K562 (cell line): Measurements from ENCODE around the gene PKLR. TPM values are rescaled to one million over a fixed set of nuclear protein-coding genes. Genes with fewer than 3 reads are reported as not detected.

Source experiments
- ATAC-seq: fragments of 200-7000 bp; cut with Tn5 transposase; 3 replicates; pipeline ENCODE4 v1.9.1; 2020; ENCODE audit warnings: moderate library complexity
- BruUV-seq: library from RNA; stranded (reverse); fragments of 400-500 nt; replicated peaks from 2 replicates; lab custom pipeline; 2021; lab: Mats Ljungman, UMichigan
- CTCF ChIA-PET: fragments of 300-600 bp; formaldehyde crosslinking; extraction: SDS; loops from one replicate; lab custom pipeline; 2021; ENCODE audit warnings: low intra/inter-chr PET ratio; lab: Yijun Ruan, JAX
- POLR2A ChIA-PET: fragments of 300-600, 350-650 bp; sonication (Branson Sonifier 250); formaldehyde crosslinking; extraction: SDS; loops from one replicate; lab custom pipeline; 2021; ENCODE audit warnings: antibody characterized with exemption, inconsistent platforms; lab: Yijun Ruan, JAX
- DNase-seq, 4 experiments: peaks; one replicate each; pipeline versions ENCODE4 v3.0.0 to v3.0.0-alpha.2; 2011 to 2018; ENCODE audit warnings: low spot score in 3 of 4, mixed read lengths in 3 of 4; ENCODE audit errors: extremely low read depth in 1 of 4
- FAIRE-seq: peaks from 2 replicates; lab custom pipeline; 2011; peaks lifted over from hg19 to GRCh38; lab: Jason Lieb, UNC
- H2AFZ ChIP-seq: 2 replicates; pipeline ENCODE4 v1.6.0; 2011; ENCODE audit warnings: low read depth, low read length, control low read depth, inconsistent platforms
- H3K27ac ChIP-seq: fragments of 200-600 bp; 3 replicates; pipeline ENCODE4 v1.8.0; 2011; ENCODE audit warnings: low read depth, mild to moderate bottlenecking, control low read depth, inconsistent platforms, low read length, moderate library complexity, mixed read lengths; ENCODE audit errors: extremely low read depth
- H3K27me3 ChIP-seq, 2 experiments: fragments of 300-600 bp in 1 of 2; 2 replicates in 1 of 2; 3 replicates in 1 of 2; pipeline versions ENCODE4 v1.6.0 to v1.8.0; 2011; ENCODE audit warnings: inconsistent platforms in 2 of 2, low read length in 2 of 2, mild to moderate bottlenecking in 1 of 2, mixed read lengths in 1 of 2, moderate library complexity in 1 of 2; ENCODE audit not compliant: control insufficient read depth in 2 of 2, insufficient read depth in 2 of 2
- H3K36me3 ChIP-seq: fragments of 300-600 bp; 3 replicates; pipeline ENCODE4 v1.8.0; 2011; ENCODE audit warnings: mild to moderate bottlenecking, low read length, inconsistent platforms; ENCODE audit not compliant: control insufficient read depth, insufficient read depth
- H3K4me1 ChIP-seq, 2 experiments: fragments of 200-600 bp in 1 of 2; replicated peaks in 1 of 2; 2 replicates in 1 of 2; 3 replicates in 1 of 2; pipeline versions ENCODE4 v1.5.1 to v1.8.0; 2011; ENCODE audit warnings: inconsistent platforms in 2 of 2, low read length in 2 of 2, mild to moderate bottlenecking in 1 of 2, mixed read lengths in 1 of 2, moderate library complexity in 1 of 2; ENCODE audit not compliant: control insufficient read depth in 2 of 2, insufficient read depth in 2 of 2
- H3K4me2 ChIP-seq: 2 replicates; pipeline ENCODE4 v1.6.1; 2011; ENCODE audit warnings: low read length, control low read depth, inconsistent platforms, mixed read lengths; ENCODE audit not compliant: insufficient read depth
- H3K4me3 ChIP-seq: fragments of 200-600 bp; sonication (generic), shearing (Covaris generic); 2 replicates; pipeline ENCODE4 v1.5.1; 2016; ENCODE audit warnings: control low read depth, inconsistent platforms
- H3K79me2 ChIP-seq: fragments of 200-600 bp; 3 replicates; pipeline ENCODE4 v1.8.0; 2011; ENCODE audit warnings: low read length, inconsistent platforms; ENCODE audit not compliant: control insufficient read depth, insufficient read depth
- H3K9ac ChIP-seq, 2 experiments: 2 replicates each; pipeline versions ENCODE4 v1.6.0 to v1.6.1; 2011; ENCODE audit warnings: low read depth in 2 of 2, low read length in 2 of 2, control low read depth in 1 of 2, inconsistent platforms in 1 of 2, mild to moderate bottlenecking in 1 of 2, mixed read lengths in 1 of 2; ENCODE audit not compliant: insufficient read depth in 1 of 2
- H3K9me1 ChIP-seq: one replicate; pipeline ENCODE4 v1.6.0; 2011; ENCODE audit warnings: inconsistent platforms, mild to moderate bottlenecking, low read length, moderate library complexity; ENCODE audit not compliant: control insufficient read depth, insufficient read depth
- H3K9me3 ChIP-seq: replicated peaks from 2 replicates; pipeline ENCODE4 v1.5.1; 2011; ENCODE audit warnings: low read depth, low read length, inconsistent platforms; ENCODE audit not compliant: control insufficient read depth, insufficient read depth
- H4K20me1 ChIP-seq: replicated peaks from 2 replicates; pipeline ENCODE4 v1.6.1; 2011; ENCODE audit warnings: low read length, inconsistent platforms, mixed read lengths; ENCODE audit not compliant: control insufficient read depth, insufficient read depth
- FOS ChIP-seq: IDR thresholded peaks from 3 replicates; pipeline ENCODE4 v1.6.1; 2011; ENCODE audit not compliant: insufficient read length; ENCODE audit errors: extremely low read depth
- L3MBTL2 ChIP-seq: fragments of 450-650 bp; IDR thresholded peaks from 2 replicates; pipeline ENCODE4 v1.6.1; 2016; ENCODE audit warnings: mild to moderate bottlenecking, moderate library complexity
- LARP7 ChIP-seq: fragments of 450-650 bp; IDR thresholded peaks from 2 replicates; pipeline ENCODE4 v1.6.1; 2016
- LEF1 ChIP-seq: fragments of 450-650 bp; IDR thresholded peaks from 2 replicates; pipeline ENCODE4 v1.6.1; 2016; ENCODE audit warnings: mild to moderate bottlenecking
- POLR2AphosphoS5 ChIP-seq: IDR thresholded peaks from 2 replicates; pipeline ENCODE4 v1.6.1; 2011; ENCODE audit warnings: mild to moderate bottlenecking, low read depth, low read length, moderate library complexity; ENCODE audit not compliant: control insufficient read depth, insufficient read depth
- SAFB2 ChIP-seq: fragments of 200-400 bp; formaldehyde crosslinking; IDR thresholded peaks from 2 replicates; pipeline ENCODE4 v1.6.1; 2018; ENCODE audit warnings: borderline replicate concordance, low read length, low read depth, moderate library complexity; ENCODE audit not compliant: severe bottlenecking
- USF1 ChIP-seq: sonication (generic); formaldehyde crosslinking; IDR thresholded peaks from 2 replicates; pipeline ENCODE4 v1.9.0; 2022; ENCODE audit warnings: mild to moderate bottlenecking, missing genetic modification reagents
- ZBTB33 ChIP-seq: sonication (generic); formaldehyde crosslinking; IDR thresholded peaks from 2 replicates; pipeline ENCODE4 v1.8.1; 2023; ENCODE audit warnings: mild to moderate bottlenecking, missing genetic modification reagents
- ZNF609 ChIP-seq: sonication (generic); formaldehyde crosslinking; IDR thresholded peaks from 2 replicates; pipeline ENCODE4 v1.8.1; 2023; ENCODE audit warnings: missing genetic modification reagents, mild to moderate bottlenecking, borderline replicate concordance
- WGBS: fragments of 100-300 bp; shearing (Covaris generic); methylation state at CpG from one replicate; pipeline ENCODE4 v1.1.6; 2016; ENCODE audit warnings: low coverage, mixed read lengths; ENCODE audit not compliant: insufficient coverage; ENCODE audit errors: missing lambda C conversion rate; 5-methylcytosine and 5-hydroxymethylcytosine counted together
- in situ Hi-C: fragments of 300-500 bp; cut with MboI; formaldehyde crosslinking; loops from 4 replicates; pipeline ENCODE4 v1.15.0; 2018; ENCODE audit warnings: inconsistent platforms, mixed read lengths
- intact Hi-C: fragments of 100-400 bp; cut with micrococcal nuclease; formaldehyde crosslinking; loops from 2 replicates; pipeline ENCODE4 v1.14.2; 2022
- polyA plus RNA-seq, 8 experiments: library from polyadenylated mRNA; depleted of rRNA in 4 of 8; stranded (reverse) in 5 of 8; unstranded in 3 of 8; fragments of >200 nt; fragmentation: Nextera tagmentation in 2 of 8; fragmentation: Illumina TruSeq in 1 of 8; extraction: Ambion mirVana in 2 of 8; extraction: Trizol in 1 of 8; gene quantifications; 2 replicates each; pipeline versions ENCODE4 v1.2.1 to v1.2.3, GENCODE V29; 2011 to 2014; ENCODE audit warnings: inconsistent platforms in 1 of 8, missing spikeins in 1 of 8
- total RNA-seq, 7 experiments: library from RNA; depleted of rRNA in 6 of 7; stranded (reverse); fragments of >200 nt in 6 of 7; fragmentation: Illumina TruSeq in 2 of 7; extraction: Trizol in 2 of 7; gene quantifications; 2 replicates each; pipeline versions ENCODE4 v1.2.1 to v1.2.3, GENCODE V29; 2011 to 2021; ENCODE audit warnings: low replicate concordance in 1 of 7

The PKLR gene
- total and polyA plus RNA-seq, 9 of the 15 experiments (the other 6 are each of a cell fraction or from before 2014, with no cell fraction given) = 10.7 to 78.4 (median 38.2) TPM

- TF ChIP-seq FOS (peak; percentile 87), LEF1 (peak; percentile 59; the same call in 1 of the 2 replicates)
Measured at GRCh38 chr1:155308493-155309422, 7.5 kb upstream of the PKLR start, which contains the start of gene FDPS (continued).

GRCh38 chr1:155307247-155307740 is 6.1 kb upstream of the PKLR start:
- Histone ChIP-seq H3K36me3 (peaks cover 25% of the 10 kb centered on the region), H3K4me3 (no peak overlapping the region), H3K27ac (peak overlapping the region; percentile 93), H3K4me2 (peak overlapping the region; percentile 96), H3K9me3 (no peaks in the 10 kb centered on the region), H3K4me1 (peaks cover 23 to 40% of the 10 kb centered on the region in 2 experiments; a peak in 4 of 5 replicates), H3K9ac (peak overlapping the region in 1 of 2 experiments; percentile 95; a peak in 2 of 4 replicates), H4K20me1 (no peaks in the 10 kb centered on the region), H3K27me3 (no peaks in the 10 kb centered on the region), H2AFZ (peak overlapping the region; percentile 60; the same call in 1 of the 2 replicates), H3K9me1 (no peaks in the 10 kb centered on the region), H3K79me2 (peaks cover 36% of the 10 kb centered on the region)
- CTCF ChIA-PET = interaction anchor here (0.6 to 3.0 kb wide), 3 partner anchors 29 to 57 kb away, joined by 3 to 23 read pairs (median 5); partner anchors contain the start of gene HCN3
- FAIRE-seq = peak; percentile 67
- POLR2A ChIA-PET = interaction anchor here (0.7 to 1.9 kb wide), 8 partner anchors 10 to 57 kb away, joined by 3 to 8 read pairs (median 4); partner anchors contain the start of gene HCN3
- peak; percentile 51 for ATAC-seq
- no TSS peak for BruUV-seq
- peak in 1 of 4 experiments; percentile 81 for DNase-seq
- in situ Hi-C loops = loop anchor here (25.0 kb wide), 1 partner anchor 1430 kb away; the partner anchor contains the start of genes ISG20L2, METTL25B and MRPL24
- WGBS = 31% methylated on average over 6 of the region's 6 CpGs
- intact Hi-C loops = no loop called here
- no peak for TF ChIP-seq ZBTB33 (CRISPR knock-in tag)
- no peak for TF ChIP-seq SAFB2
- TF ChIP-seq ZNF609 (CRISPR knock-in tag) = no peak
- no peak for TF ChIP-seq POLR2AphosphoS5
- TF ChIP-seq LARP7 = no peak
- TF ChIP-seq L3MBTL2 = 0 out of 2 replicates have a peak, but pooled peaks have one; percentile 11
- TF ChIP-seq USF1 (CRISPR knock-in tag) = no peak
